SJSA1 (cell line): ENCODE results near the gene TMEM38B. TPM values are rescaled to one million over a fixed set of nuclear protein-coding genes. Genes with fewer than 3 reads are reported as not detected.
"Not testable (repeated sequence)": the region's sequence is repeated elsewhere in the genome, so short reads cannot be mapped to it uniquely, and the experiment has no call there.

Source experiments
- DNase-seq, 2 experiments: peaks; one replicate each; pipeline ENCODE4 v3.0.0-alpha.2; 2015 to 2020; ENCODE audit warnings: low spot score in 2 of 2, low read depth in 1 of 2
- H3K27ac ChIP-seq: fragments of 250-450 bp; sonication (Bioruptor Pico); 2 replicates; pipeline ENCODE4 v1.5.1; 2020; ENCODE audit warnings: mild to moderate bottlenecking, moderate library complexity
- H3K27me3 ChIP-seq: fragments of 250-450 bp; sonication (Bioruptor Pico); replicated peaks from 2 replicates; pipeline ENCODE4 v1.5.1; 2020; ENCODE audit warnings: mild to moderate bottlenecking, moderate library complexity
- H3K36me3 ChIP-seq: fragments of 250-450 bp; sonication (Bioruptor Pico); 2 replicates; pipeline ENCODE4 v1.5.1; 2020; ENCODE audit warnings: mild to moderate bottlenecking
- H3K4me1 ChIP-seq: fragments of 250-450 bp; sonication (Bioruptor Pico); replicated peaks from 2 replicates; pipeline ENCODE4 v1.6.1; 2021; ENCODE audit warnings: mild to moderate bottlenecking
- H3K4me3 ChIP-seq: fragments of 250-450 bp; sonication (Bioruptor Pico); 2 replicates; pipeline ENCODE4 v1.5.1; 2020; ENCODE audit warnings: mild to moderate bottlenecking
- H3K9me3 ChIP-seq: fragments of 250-450 bp; sonication (Bioruptor Pico); replicated peaks from 2 replicates; pipeline ENCODE4 v1.5.1; 2020; ENCODE audit warnings: mild to moderate bottlenecking
- total RNA-seq: library from RNA; depleted of rRNA; stranded (reverse); fragments of >200 nt; shearing (Covaris generic); gene quantifications from 2 replicates; pipeline ENCODE4 v1.2.3, GENCODE V29; 2014; rRNA removed

The TMEM38B gene
- total RNA-seq, 1 experiment from 2014 or later = 34.6 TPM

DNA sequence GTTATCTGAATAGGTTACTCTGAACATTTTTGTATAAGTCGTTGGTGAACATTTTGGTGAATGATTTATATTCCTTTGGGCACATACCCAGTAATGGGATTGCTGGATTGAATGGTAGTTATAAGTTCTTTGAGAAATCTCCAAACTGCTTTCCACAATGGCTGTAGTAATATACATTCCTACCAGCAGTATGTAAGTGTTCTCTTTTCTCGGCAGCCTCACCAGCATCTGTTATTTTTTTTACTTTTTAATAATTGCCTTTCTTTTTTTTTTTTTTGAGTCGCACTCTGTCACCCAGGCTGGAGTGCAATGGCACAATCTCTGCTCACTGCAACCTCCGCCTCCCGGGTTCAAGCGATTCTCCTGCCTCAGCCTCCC, 89.1 kb downstream of the TMEM38B start:
- H3K27ac ChIP-seq, H3K4me3 ChIP-seq, H3K4me1 ChIP-seq, H3K9me3 ChIP-seq, H3K36me3 ChIP-seq, DNase-seq, H3K27me3 ChIP-seq: not testable (repeated sequence)

DNA sequence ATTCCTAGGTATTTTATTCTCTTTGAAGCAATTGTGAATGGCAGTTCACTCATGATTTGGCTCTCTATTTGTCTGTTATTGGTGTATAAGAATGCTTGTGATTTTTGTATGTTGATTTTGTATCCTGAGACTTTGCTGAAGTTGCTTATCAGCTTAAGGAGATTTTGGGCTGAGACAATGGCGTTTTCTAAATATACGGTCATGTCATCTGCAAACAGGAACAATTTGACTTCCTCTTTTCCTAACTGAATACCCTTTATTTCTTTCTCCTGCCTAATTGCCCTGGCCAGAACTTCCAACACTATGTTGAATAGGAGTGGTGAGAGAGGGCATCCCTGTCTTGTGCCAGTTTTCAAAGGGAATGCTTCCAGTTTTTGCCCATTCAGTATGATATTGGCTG, 92.5 kb downstream of the TMEM38B start:
- not testable (repeated sequence) for H3K36me3 ChIP-seq, DNase-seq, H3K27ac ChIP-seq, H3K27me3 ChIP-seq, H3K4me3 ChIP-seq, H3K9me3 ChIP-seq, H3K4me1 ChIP-seq

GRCh38 chr9:105816202-105816744, 121.9 kb downstream of the TMEM38B start:
- no peak overlapping the region for H3K4me3 ChIP-seq
- no peak overlapping the region for H3K27ac ChIP-seq
- no peaks in the 10 kb centered on the region for H3K4me1 ChIP-seq
- H3K27me3 ChIP-seq = no peaks in the 10 kb centered on the region
- H3K36me3 ChIP-seq = no peaks in the 10 kb centered on the region
- H3K9me3 ChIP-seq = no peaks in the 10 kb centered on the region
- no peak for DNase-seq

DNA sequence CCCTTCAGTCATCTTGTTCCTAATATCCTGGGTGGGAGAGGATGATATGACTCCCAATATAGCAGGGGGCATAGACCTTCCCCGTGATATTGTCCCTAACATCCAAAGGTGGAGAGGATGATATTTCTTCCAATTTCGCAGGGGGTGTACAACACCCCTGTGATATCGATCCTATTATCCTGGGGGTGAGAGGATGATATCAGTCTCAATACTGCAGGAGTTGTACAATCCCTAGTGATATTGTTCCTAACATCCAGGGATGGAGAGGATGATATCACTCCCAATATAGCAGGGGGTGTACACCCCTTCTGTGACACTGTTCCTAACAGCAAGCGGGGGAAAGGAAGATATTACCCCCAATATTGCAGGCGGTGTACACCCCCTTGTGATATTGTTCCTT, 122.6 kb downstream of the TMEM38B start:
- Histone ChIP-seq H3K27ac (no peak overlapping the region), H3K27me3 (no peaks in the 10 kb centered on the region), H3K9me3 (no peaks in the 10 kb centered on the region), H3K4me1 (no peaks in the 10 kb centered on the region), H3K36me3 (no peaks in the 10 kb centered on the region), H3K4me3 (no peak overlapping the region)
- DNase-seq = no peak

DNA sequence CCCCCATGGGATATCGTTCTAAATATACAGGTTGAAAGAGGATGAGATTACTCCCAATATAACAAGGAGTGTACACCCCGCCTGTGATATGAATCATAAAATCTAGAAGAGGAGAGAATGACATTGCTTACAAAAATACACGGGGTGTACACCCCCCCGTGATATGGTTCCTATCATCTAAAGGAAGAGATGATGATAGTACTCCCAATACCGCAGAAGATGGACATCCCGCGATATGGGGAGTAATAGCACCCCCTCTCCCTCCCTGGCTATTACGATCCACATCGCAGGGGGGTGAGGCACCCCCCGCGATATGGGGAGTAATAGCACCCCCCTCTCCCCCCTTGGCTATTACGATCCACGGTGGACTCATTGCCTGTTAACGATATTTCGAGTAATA, 124.6 kb downstream of the TMEM38B start:
- H3K9me3 ChIP-seq = no peaks in the 10 kb centered on the region
- no peak overlapping the region for H3K4me3 ChIP-seq
- no peaks in the 10 kb centered on the region for H3K36me3 ChIP-seq
- H3K4me1 ChIP-seq = no peaks in the 10 kb centered on the region
- no peak overlapping the region for H3K27ac ChIP-seq
- no peaks in the 10 kb centered on the region for H3K27me3 ChIP-seq
- DNase-seq = no peak

GRCh38 chr9:105822814-105823213, 128.5 kb downstream of the TMEM38B start:
- Histone ChIP-seq H3K4me1 (no peaks in the 10 kb centered on the region), H3K27me3 (no peaks in the 10 kb centered on the region), H3K9me3 (no peaks in the 10 kb centered on the region), H3K4me3 (no peak overlapping the region), H3K27ac (no peak overlapping the region), H3K36me3 (no peaks in the 10 kb centered on the region)
- DNase-seq = no peak

Other genes starting within 250 kb of the TMEM38B start
- gene FSD1L, start 246.5 kb upstream of the TMEM38B start, total RNA-seq = 2.2 and 3.0 TPM in 2 replicates
- 21.2 and 22.2 TPM in 2 replicates for gene FKTN, start 136.4 kb upstream of the TMEM38B start, total RNA-seq
- gene TAL2, start 32.1 kb upstream of the TMEM38B start, total RNA-seq = not detected in 2 replicates